ENCODE data around the gene ZNF76. TPM values are rescaled to one million over a fixed set of nuclear protein-coding genes. Genes with fewer than 3 reads are reported as not detected.

Gene ZNF76
- total and polyA plus RNA-seq, 2 of the 8 experiments (the other 6 are each of a cell fraction or from before 2014, with no cell fraction given), result 17.9 to 23.9 TPM

DNA sequence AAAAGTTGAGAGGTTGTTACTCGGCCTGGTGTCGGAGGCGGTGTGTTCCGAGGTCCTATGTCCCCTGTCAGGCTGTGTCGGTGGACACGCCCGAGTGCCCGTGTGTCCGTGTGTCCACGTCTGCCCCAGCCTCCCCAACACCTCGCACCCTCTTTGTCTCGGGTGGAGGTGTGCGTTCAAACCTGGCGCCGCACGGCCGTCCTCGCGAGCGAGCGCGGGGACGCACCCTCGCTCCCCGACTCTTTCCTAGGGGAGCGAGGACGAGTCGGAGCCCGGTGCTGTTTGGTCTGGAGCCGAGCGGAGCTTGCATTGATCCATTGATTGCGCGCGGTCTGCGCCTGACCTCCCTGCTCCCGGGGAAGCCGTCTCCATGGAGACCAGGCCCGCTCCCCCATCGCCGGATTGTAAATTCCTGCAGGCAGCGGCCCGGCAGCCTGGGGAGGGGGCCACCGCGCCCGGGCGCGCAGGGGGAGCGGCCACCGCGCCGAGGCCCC is 46.2 kb upstream of the ZNF76 start (continued):
- TF ChIP-seq TCF12 (IDR thresholded peaks at IDR 0.05; ENCODE audit: low read depth, low read length), result no peak
- no peak for TF ChIP-seq GABPA (IDR thresholded peaks at IDR 0.05; ENCODE audit: borderline replicate concordance, insufficient read depth, low read length)
- no peak for TF ChIP-seq POLR2A (IDR thresholded peaks at IDR 0.05; ENCODE audit: control extremely low read depth in 1 of 2, low read depth in 2 of 2, low read length in 2 of 2)
- no peak for TF ChIP-seq SP1 (IDR thresholded peaks at IDR 0.05; ENCODE audit: low read depth, low read length)
- TF ChIP-seq BCL11A (IDR thresholded peaks at IDR 0.05; ENCODE audit: low read depth in 2 of 2, low read length in 2 of 2), result no peak
- TF ChIP-seq, protein P1, sequence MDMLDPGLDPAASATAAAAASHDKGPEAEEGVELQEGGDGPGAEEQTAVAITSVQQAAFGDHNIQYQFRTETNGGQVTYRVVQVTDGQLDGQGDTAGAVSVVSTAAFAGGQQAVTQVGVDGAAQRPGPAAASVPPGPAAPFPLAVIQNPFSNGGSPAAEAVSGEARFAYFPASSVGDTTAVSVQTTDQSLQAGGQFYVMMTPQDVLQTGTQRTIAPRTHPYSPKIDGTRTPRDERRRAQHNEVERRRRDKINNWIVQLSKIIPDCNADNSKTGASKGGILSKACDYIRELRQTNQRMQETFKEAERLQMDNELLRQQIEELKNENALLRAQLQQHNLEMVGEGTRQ (IDR thresholded peaks at IDR 0.05; ENCODE audit: low read length), result no peak
- TF ChIP-seq POU5F1 (IDR thresholded peaks at IDR 0.05; ENCODE audit: low read depth, low read length), result no peak
- no peak for TF ChIP-seq CHD2 (IDR thresholded peaks at IDR 0.05; ENCODE audit: low read length)
- no peak for TF ChIP-seq CEBPB (IDR thresholded peaks at IDR 0.05; ENCODE audit: low read depth, low read length)
- no peak for TF ChIP-seq BACH1 (IDR thresholded peaks at IDR 0.05; ENCODE audit: low read length)
- TF ChIP-seq, protein P2, sequence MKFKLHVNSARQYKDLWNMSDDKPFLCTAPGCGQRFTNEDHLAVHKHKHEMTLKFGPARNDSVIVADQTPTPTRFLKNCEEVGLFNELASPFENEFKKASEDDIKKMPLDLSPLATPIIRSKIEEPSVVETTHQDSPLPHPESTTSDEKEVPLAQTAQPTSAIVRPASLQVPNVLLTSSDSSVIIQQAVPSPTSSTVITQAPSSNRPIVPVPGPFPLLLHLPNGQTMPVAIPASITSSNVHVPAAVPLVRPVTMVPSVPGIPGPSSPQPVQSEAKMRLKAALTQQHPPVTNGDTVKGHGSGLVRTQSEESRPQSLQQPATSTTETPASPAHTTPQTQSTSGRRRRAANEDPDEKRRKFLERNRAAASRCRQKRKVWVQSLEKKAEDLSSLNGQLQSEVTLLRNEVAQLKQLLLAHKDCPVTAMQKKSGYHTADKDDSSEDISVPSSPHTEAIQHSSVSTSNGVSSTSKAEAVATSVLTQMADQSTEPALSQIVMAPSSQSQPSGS (IDR thresholded peaks at IDR 0.05; ENCODE audit: low read length), result no peak
- no peak for TF ChIP-seq HDAC2 (IDR thresholded peaks at IDR 0.05; ENCODE audit: borderline replicate concordance in 1 of 2, low read depth in 2 of 2, low read length in 2 of 2)
- TF ChIP-seq RXRA (IDR thresholded peaks at IDR 0.05; ENCODE audit: insufficient read depth, low read depth, low read length), result no peak
- TF ChIP-seq KDM1A (IDR thresholded peaks at IDR 0.05; ENCODE audit: borderline replicate concordance, low read length), result no peak
- no peak for TF ChIP-seq KDM5A (IDR thresholded peaks at IDR 0.05; ENCODE audit: low read length)
- TF ChIP-seq JUND (IDR thresholded peaks at IDR 0.05; ENCODE audit: low read length), result no peak
- no peak for TF ChIP-seq CTBP2 (IDR thresholded peaks at IDR 0.05; ENCODE audit: borderline replicate concordance, insufficient read depth, insufficient read length, low read length)
- TF ChIP-seq KDM4A (IDR thresholded peaks at IDR 0.05; ENCODE audit: low read depth, low read length, severe bottlenecking), result no peak
- TF ChIP-seq RNF2 (IDR thresholded peaks at IDR 0.05; ENCODE audit: borderline replicate concordance, low read depth, low read length, missing control alignments, poor library complexity, severe bottlenecking), result peak; percentile 20
- TF ChIP-seq POLR2AphosphoS5 (IDR thresholded peaks at IDR 0.05; ENCODE audit: low read depth, low read length), result no peak
- no peak for TF ChIP-seq RAD21 (IDR thresholded peaks at IDR 0.05 in 1 of 2, conservative IDR thresholded peaks at IDR 0.05 in 1 of 2; ENCODE audit: low read depth in 2 of 2, low read length in 2 of 2)
- TF ChIP-seq, protein P3, sequence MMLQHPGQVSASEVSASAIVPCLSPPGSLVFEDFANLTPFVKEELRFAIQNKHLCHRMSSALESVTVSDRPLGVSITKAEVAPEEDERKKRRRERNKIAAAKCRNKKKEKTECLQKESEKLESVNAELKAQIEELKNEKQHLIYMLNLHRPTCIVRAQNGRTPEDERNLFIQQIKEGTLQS (IDR thresholded peaks at IDR 0.05; ENCODE audit: insufficient read depth, low read depth, low read length), result no peak
